HUDEP-2 (cell line): Measurements from ENCODE around the gene ELOB.
"Not testable (repeated sequence)": the region's sequence is repeated elsewhere in the genome, so short reads cannot be mapped to it uniquely, and the experiment has no call there.

Source experiments
- DNase-seq, 76 experiments: peaks; one replicate each; lab custom pipeline; 2025; ENCODE audit not compliant: unreplicated experiment in 76 of 76; lab: John Stamatoyannopoulos, UW

ELOB gene

DNA sequence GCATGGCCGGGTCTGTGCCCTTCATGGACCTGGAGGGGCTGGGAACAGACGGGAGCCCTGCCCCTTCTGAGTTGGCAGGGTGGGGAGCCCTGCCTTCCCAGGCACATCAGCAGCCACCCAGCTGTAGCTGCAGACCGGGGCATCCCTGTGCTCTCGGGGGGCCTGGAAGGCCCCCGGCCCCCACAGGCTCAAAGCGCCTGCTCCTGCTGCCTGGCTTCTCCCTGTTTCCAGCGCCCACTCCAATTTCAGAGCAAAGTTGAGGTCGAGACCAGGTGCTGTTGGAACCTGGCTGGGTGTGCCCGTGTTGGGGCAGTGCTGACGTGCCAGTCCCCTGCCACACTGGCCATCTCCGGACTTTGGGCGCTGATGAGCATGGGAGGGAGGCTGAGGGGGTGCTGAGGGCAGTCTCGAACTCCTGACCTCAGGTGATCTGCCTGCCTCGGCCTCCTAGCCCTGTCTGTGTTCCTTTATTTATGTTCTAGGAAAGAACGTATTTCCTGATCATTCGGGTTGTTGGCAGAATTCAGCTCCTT is 52.2 kb downstream of the ELOB start:
- no peak for DNase-seq

DNA sequence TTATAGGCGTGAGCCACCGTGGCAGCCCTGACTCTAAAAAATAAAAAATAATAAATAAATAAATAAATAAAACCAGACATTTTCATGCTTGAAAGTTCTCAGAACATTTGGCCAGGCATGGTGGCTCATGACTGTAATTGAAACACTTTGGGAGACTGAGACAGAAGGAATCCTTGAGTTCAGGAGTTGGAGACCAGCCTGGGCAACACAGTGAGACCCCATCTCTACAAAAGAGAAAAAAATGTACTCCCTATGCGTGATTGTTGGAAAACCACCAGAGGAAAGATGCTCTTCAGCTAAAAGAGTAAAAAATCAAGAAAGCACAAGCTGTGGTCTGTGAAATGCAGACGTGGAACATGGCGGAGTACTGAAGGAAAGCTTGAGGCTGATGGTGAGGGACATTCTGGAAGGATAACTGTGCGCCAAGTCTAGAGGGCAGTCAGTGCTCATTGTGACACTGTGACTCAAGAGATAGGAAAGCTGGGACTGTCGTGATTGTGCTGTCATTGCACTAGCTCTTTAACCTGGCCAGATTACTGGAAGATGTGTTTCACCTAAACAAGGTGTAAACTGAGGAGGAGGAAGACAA is 52.9 kb downstream of the ELOB start:
- no peak for DNase-seq

DNA sequence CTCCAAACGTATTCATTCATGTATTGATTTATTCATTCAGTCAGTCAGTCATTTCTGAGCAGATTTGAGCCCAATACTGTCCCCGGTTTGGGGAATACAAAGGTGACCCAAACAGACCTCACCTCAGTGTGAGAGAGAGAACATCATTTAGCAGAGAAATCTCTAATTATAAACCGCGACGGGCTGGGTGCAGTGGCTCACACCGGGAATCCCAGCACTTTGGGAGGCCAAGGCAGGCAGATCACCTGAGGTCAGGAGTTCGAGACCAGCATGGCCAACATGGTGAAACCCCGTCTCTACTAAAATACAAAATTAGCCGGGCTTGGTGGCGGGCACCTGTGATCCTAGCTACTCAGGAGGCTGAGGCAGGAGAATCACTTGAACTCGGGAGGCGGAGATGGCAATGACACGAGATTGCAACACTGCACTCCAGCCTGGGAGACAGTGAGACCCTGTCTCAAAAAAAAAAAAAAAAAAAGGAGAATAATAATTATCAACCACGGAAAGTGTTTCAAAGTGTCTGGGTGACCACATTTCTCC is 55.4 kb downstream of the ELOB start:
- not testable (repeated sequence) for DNase-seq
